ENCODE measurements around the gene RAB11FIP3. TPM values are rescaled to one million over a fixed set of nuclear protein-coding genes. Genes with fewer than 3 reads are reported as not detected.
A peak's percentile ranks its signal among the peaks of the same experiment; 100 is the strongest.

The RAB11FIP3 gene
- polyA plus RNA-seq, 2 of the 4 experiments (the other 2 are of a cell fraction): 6.7 to 18.0 TPM

- TF ChIP-seq JUN (IDR thresholded peaks at IDR 0.05): peak; percentile 34 to 59; a peak in 3 of 5 replicates
- peak; percentile 60; the same call in 1 of the 3 replicates for TF ChIP-seq BCL3 (IDR thresholded peaks at IDR 0.05)
- TF ChIP-seq KDM5A (IDR thresholded peaks at IDR 0.05): no peak
- TF ChIP-seq SMC3 (IDR thresholded peaks at IDR 0.05): no peak
- TF ChIP-seq FOSL2 (IDR thresholded peaks at IDR 0.05): no peak
- no peak for TF ChIP-seq FOSL2 (CRISPR knock-in tag; IDR thresholded peaks at IDR 0.05)
- TF ChIP-seq MAFK (IDR thresholded peaks at IDR 0.05; ENCODE audit: partially characterized antibody): no peak
- TF ChIP-seq PHF8 (IDR thresholded peaks at IDR 0.05; ENCODE audit: borderline replicate concordance, low read depth): peak; percentile 51; the same call in 1 of the 2 replicates
- peak; percentile 48; the same call in 1 of the 2 replicates for TF ChIP-seq POLR2A (IDR thresholded peaks at IDR 0.05; ENCODE audit: low read length)
- TF ChIP-seq CHD4 (IDR thresholded peaks at IDR 0.05; ENCODE audit: borderline replicate concordance): no peak
- POLR2A ChIA-PET: no interaction called here
- H3K4me3 ChIP-seq: peak within 1 kb of the TSS; percentile 80
- 0% methylated on average over 2 of the region's 75 CpGs for WGBS (ENCODE audit: missing lambda C conversion rate)
- CTCF ChIA-PET: interaction anchor here (1.1 to 1.6 kb wide), 3 partner anchors 22 to 181 kb away, joined by 3 to 4 read pairs (median 3); no protein-coding TSS in a partner anchor
- FAIRE-seq (no peak), ATAC-seq (peak in 1 of 2 experiments; percentile 9; a peak in 1 of 6 replicates), DNase-seq (ENCODE audit: low read depth in 1 of 2, low spot score in 1 of 2) (peak in 1 of 2 experiments; percentile 37)
- 0 out of 3 replicates have a peak, but pooled peaks cover under 1% of the 10 kb centered on the region for H3K9me3 ChIP-seq
- H3K4me1 ChIP-seq: peaks cover 39% of the 10 kb centered on the region
- peak within 1 kb of the TSS; percentile 86 for H3K4me2 ChIP-seq
- peak within 1 kb of the TSS; percentile 94 to 99 for H3K27ac ChIP-seq
Observed at GRCh38 chr16:397135-397661, 28.3 kb upstream of the RAB11FIP3 start, which contains the start of gene NME4. NME4 (plus strand) TSS chr16:397199; CDS start chr16:397223, 24 bp downstream.

- H3K4me2 ChIP-seq: peak overlapping the region; percentile 86
- H3K27ac ChIP-seq: peak overlapping the region; percentile 94 to 99
- DNase-seq (ENCODE audit: low read depth in 1 of 2, low spot score in 1 of 2) (peak; percentile 86), ATAC-seq (peak; percentile 52 to 67; a peak in 5 of 6 replicates), FAIRE-seq (no peak)
- no peaks in the 10 kb centered on the region for H3K9me3 ChIP-seq
- WGBS (ENCODE audit: missing lambda C conversion rate): 22% methylated on average over 16 of the region's 29 CpGs
- peak overlapping the region; percentile 80 for H3K4me3 ChIP-seq
- ChIA-PET POLR2A (no interaction called here), CTCF (interaction anchor here (0.6 to 1.6 kb wide), 7 partner anchors 23 to 301 kb away, joined by 3 to 6 read pairs (median 3); no protein-coding TSS in a partner anchor)
- H3K4me1 ChIP-seq: peaks cover 43% of the 10 kb centered on the region
- TF ChIP-seq FOXS1 (CRISPR knock-in tag; IDR thresholded peaks at IDR 0.05) (no peak), RAD21 (conservative IDR thresholded peaks at IDR 0.05 in 1 of 2, IDR thresholded peaks at IDR 0.05 in 1 of 2) (peak in 1 of 2 experiments; percentile 4; a peak in 1 of 5 replicates), POLR2AphosphoS2 (conservative IDR thresholded peaks at IDR 0.05; ENCODE audit: low read length) (no peak), PBX3 (IDR thresholded peaks at IDR 0.05) (peak; percentile 54)
Observed at GRCh38 chr16:397736-398332, 27.6 kb upstream of the RAB11FIP3 start.

GRCh38 chr16:398561-399339 lies 26.7 kb upstream of the RAB11FIP3 start:
- TF ChIP-seq MYC (IDR thresholded peaks at IDR 0.05; ENCODE audit: borderline replicate concordance, low read length) (no peak), EHF (CRISPR knock-in tag; IDR thresholded peaks at IDR 0.05) (no peak), ZC3H11A (IDR thresholded peaks at IDR 0.05) (no peak), ZFP36 (IDR thresholded peaks at IDR 0.05; ENCODE audit: borderline replicate concordance, partially characterized antibody) (no peak), TP53 (CRISPR knock-in tag; IDR thresholded peaks at IDR 0.05) (0 out of 2 replicates have a peak, but pooled peaks have one; percentile 19), RARB (CRISPR knock-in tag; IDR thresholded peaks at IDR 0.05) (no peak)
- Histone ChIP-seq H3K4me2 (peak overlapping the region; percentile 86), H3K4me3 (no peak overlapping the region), H3K4me1 (peaks cover 45% of the 10 kb centered on the region), H3K9me3 (no peaks in the 10 kb centered on the region), H3K27ac (peak overlapping the region; percentile 94 to 99; a peak in 4 of 6 replicates)
- POLR2A ChIA-PET: no interaction called here
- ATAC-seq: no peak
- WGBS (ENCODE audit: missing lambda C conversion rate): 77% methylated on average over 21 of the region's 24 CpGs
- DNase-seq (ENCODE audit: low read depth in 1 of 2, low spot score in 1 of 2): no peak
- CTCF ChIA-PET: interaction anchor here (0.6 to 1.3 kb wide), 6 partner anchors 24 to 302 kb away, joined by 3 to 6 read pairs (median 3); no protein-coding TSS in a partner anchor
- no peak for FAIRE-seq

Data from A549 (cell line).